ENCODE measurements around the gene SERPINA10. TPM values are rescaled to one million over a fixed set of nuclear protein-coding genes. Genes with fewer than 3 reads are reported as not detected.

Gene SERPINA10
- total and polyA plus RNA-seq, 10 of the 15 experiments (the other 5 are each of a cell fraction or from before 2014, with no cell fraction given) = not detected

DNA sequence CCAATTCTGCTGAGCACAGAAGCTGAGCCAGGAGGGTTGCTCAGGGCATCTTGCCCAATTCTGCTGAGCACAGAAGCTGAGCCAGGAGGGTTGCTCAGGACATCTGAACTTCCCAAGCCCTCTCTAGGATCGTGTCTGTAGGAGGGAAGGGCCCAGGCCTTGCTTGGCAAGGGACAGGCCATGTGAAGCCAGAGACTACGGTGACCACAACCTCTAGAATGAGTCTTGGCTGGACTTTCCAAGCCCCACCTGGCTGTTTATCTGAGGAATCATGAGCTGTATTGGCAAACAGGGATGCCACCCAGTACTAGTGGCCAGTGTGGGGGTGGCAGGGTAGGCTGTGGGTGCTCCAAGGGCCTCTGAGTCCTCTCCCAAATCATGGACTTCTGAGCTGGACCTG is 37.8 kb upstream of the SERPINA10 start:
- TF ChIP-seq CBX5 (IDR thresholded peaks at IDR 0.05; ENCODE audit: low read depth) (no peak), SMAD1 (IDR thresholded peaks at IDR 0.05; ENCODE audit: low read depth, partially characterized antibody) (no peak), ASH2L (IDR thresholded peaks at IDR 0.05; ENCODE audit: borderline replicate concordance, low read depth) (no peak), EGR1 (IDR thresholded peaks at IDR 0.05; ENCODE audit: borderline replicate concordance in 1 of 2, low read depth in 2 of 2, low read length in 2 of 2) (no peak), HDAC6 (IDR thresholded peaks at IDR 0.05; ENCODE audit: unreplicated experiment) (no peak), HDAC2 (IDR thresholded peaks at IDR 0.05) (no peak), CREB1 (IDR thresholded peaks at IDR 0.05; ENCODE audit: low read depth) (no peak), ZNF207 (IDR thresholded peaks at IDR 0.05; ENCODE audit: borderline replicate concordance) (no peak), JUNB (IDR thresholded peaks at IDR 0.05) (no peak)
- TF ChIP-seq, protein P1, sequence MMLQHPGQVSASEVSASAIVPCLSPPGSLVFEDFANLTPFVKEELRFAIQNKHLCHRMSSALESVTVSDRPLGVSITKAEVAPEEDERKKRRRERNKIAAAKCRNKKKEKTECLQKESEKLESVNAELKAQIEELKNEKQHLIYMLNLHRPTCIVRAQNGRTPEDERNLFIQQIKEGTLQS (IDR thresholded peaks at IDR 0.05; ENCODE audit: borderline replicate concordance, extremely low read depth, low read depth, low read length) = no peak
- TF ChIP-seq, protein P2, sequence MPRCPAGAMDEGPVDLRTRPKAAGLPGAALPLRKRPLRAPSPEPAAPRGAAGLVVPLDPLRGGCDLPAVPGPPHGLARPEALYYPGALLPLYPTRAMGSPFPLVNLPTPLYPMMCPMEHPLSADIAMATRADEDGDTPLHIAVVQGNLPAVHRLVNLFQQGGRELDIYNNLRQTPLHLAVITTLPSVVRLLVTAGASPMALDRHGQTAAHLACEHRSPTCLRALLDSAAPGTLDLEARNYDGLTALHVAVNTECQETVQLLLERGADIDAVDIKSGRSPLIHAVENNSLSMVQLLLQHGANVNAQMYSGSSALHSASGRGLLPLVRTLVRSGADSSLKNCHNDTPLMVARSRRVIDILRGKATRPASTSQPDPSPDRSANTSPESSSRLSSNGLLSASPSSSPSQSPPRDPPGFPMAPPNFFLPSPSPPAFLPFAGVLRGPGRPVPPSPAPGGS (IDR thresholded peaks at IDR 0.05; ENCODE audit: borderline replicate concordance, insufficient read depth, low read depth, low read length, poor library complexity, severe bottlenecking) = no peak
- TF ChIP-seq, protein P3, sequence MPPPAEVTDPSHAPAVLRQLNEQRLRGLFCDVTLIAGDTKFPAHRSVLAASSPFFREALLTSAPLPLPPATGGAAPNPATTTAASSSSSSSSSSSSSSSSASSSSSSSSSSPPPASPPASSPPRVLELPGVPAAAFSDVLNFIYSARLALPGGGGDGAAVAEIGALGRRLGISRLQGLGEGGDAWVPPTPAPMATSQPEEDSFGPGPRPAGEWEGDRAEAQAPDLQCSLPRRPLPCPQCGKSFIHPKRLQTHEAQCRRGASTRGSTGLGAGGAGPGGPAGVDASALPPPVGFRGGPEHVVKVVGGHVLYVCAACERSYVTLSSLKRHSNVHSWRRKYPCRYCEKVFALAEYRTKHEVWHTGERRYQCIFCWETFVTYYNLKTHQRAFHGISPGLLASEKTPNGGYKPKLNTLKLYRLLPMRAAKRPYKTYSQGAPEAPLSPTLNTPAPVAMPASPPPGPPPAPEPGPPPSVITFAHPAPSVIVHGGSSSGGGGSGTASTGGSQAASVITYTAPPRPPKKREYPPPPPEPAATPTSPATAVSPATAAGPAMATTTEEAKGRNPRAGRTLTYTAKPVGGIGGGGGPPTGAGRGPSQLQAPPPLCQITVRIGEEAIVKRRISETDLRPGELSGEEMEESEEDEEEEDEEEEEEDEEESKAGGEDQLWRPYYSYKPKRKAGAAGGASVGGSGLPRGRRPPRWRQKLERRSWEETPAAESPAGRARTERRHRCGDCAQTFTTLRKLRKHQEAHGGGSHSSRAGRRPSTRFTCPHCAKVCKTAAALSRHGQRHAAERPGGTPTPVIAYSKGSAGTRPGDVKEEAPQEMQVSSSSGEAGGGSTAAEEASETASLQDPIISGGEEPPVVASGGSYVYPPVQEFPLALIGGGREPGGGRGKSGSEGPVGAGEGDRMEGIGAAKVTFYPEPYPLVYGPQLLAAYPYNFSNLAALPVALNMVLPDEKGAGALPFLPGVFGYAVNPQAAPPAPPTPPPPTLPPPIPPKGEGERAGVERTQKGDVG (CRISPR knock-in tag; IDR thresholded peaks at IDR 0.05) = no peak
- in situ Hi-C loops (cut with MboI) = no loop called here
- 11% methylated on average over 2 of the region's 2 CpGs for WGBS (ENCODE audit: insufficient coverage, insufficient replicate concordance, low lambda C conversion rate, missing lambda C conversion rate)
- no TSS peak for BruUV-seq (replicated peaks)
- POLR2A ChIA-PET = no interaction called here
- Histone ChIP-seq H3K36me3 (ENCODE audit: control insufficient read depth in 2 of 2, insufficient read depth in 2 of 2, low read length in 1 of 2) (no peaks in the 10 kb centered on the region), H3K27me3 (replicated peaks in 1 of 2; ENCODE audit: control insufficient read depth in 2 of 2, insufficient read depth in 2 of 2, low read length in 1 of 2) (no peaks in the 10 kb centered on the region), H3K4me1 (ENCODE audit: control insufficient read depth, insufficient read depth, low read length) (no peaks in the 10 kb centered on the region), H3K79me2 (ENCODE audit: control insufficient read depth, insufficient read depth, low read length) (no peaks in the 10 kb centered on the region), H3K27ac (ENCODE audit: control insufficient read depth, insufficient read depth) (no peak overlapping the region), H4K20me1 (ENCODE audit: control insufficient read depth, insufficient read depth) (no peaks in the 10 kb centered on the region), H3K4me3 (no peak overlapping the region), H3K9me3 (replicated peaks; ENCODE audit: control insufficient read depth, insufficient read depth, low read length) (no peaks in the 10 kb centered on the region), H2AFZ (ENCODE audit: control insufficient read depth, low read depth, low read length) (no peak overlapping the region), H3K9ac (ENCODE audit: control insufficient read depth, insufficient read depth, low read length) (no peak overlapping the region), H3K4me2 (ENCODE audit: control insufficient read depth, insufficient read depth) (no peak overlapping the region)
- intact Hi-C loops (cut with micrococcal nuclease; ENCODE audit: unreplicated experiment) = no loop called here
- RAD21 ChIA-PET (ENCODE audit: unreplicated experiment) = no interaction called here
- DNase-seq (ENCODE audit: low read depth, low spot score) = no peak
- no peak for ATAC-seq
- CTCF ChIA-PET = no interaction called here
- SMC1A ChIA-PET (ENCODE audit: uncharacterized antibody, unreplicated experiment) = no interaction called here
- FAIRE-seq = no peak

All from GM12878 (cell line).